ENCODE results near the gene ERMN.
"Not testable (repeated sequence)": the region's sequence is repeated elsewhere in the genome, so short reads cannot be mapped to it uniquely, and the experiment has no call there.

The ERMN gene

DNA sequence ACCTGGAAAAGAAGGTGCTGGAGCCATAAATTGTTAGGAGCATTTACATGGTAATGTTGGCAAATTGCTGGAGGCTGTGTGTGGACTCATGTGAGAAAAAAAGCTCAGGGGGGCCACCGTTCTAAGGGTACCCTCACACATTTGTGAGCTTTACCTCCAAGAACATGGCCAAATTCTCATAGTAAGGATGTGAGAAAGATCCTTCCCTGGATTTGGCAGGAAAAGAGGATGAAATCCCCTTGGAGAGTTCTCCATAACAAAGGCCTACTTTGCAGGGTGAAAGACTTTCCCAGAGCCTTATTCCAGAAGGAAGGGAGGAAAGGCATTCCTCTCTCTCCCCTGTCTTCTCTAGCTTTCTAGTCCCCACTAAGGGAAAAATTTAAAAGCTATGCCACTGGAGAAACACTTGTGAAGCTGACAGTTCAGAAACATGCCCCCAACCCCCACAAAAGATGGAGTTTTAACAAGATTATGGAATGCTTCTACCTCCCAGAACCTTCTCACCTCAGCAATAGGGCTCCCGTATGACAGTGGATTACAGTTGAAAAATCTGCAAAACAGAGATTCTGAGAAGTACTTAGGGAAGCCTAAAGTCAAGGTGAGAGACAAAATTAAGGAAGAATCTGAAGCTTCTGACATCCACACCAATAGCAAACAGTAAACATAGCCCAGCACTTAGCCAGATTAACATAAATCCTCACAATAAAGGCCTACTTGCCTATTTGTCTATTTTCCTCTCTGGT is 20.2 kb upstream of the ERMN start:
- H3K36me3 Mint-ChIP-seq (ENCODE audit: insufficient read depth): peaks cover 6% of the 10 kb centered on the region
- no peaks in the 10 kb centered on the region for H3K27me3 Mint-ChIP-seq
- ATAC-seq (replicated peaks; ENCODE audit: extremely low read depth, poor library complexity, severe bottlenecking) (no peak), DNase-seq (ENCODE audit: low spot score in 2 of 2) (no peak)
- peaks cover 33% of the 10 kb centered on the region for H3K9me3 Mint-ChIP-seq
- H3K27ac Mint-ChIP-seq (ENCODE audit: low read depth): no peak overlapping the region
- H3K4me1 Mint-ChIP-seq: peaks cover 25% of the 10 kb centered on the region
- no peak overlapping the region for H3K4me3 Mint-ChIP-seq

DNA sequence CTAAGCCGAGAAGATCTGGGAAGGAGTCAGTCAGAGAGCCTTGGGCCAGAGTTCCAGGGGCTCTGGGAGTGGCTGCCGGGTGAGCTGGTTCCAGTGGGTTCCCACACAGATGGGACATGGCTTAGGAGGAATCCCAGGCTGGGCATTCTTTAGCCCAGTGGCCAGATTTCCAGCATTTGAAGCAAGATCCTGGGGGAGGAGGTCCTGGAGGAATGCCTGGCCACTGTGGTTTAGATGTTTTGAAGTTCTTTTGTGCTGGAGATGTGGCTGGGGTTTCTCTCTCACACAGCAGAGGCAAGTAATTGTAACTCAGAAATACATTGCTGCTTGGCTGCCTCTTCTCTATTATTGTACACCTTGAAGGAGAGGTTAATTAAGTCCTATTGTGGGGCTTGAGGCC is 15.8 kb upstream of the ERMN start:
- not testable (repeated sequence) for H3K4me3 Mint-ChIP-seq; H3K27ac Mint-ChIP-seq (ENCODE audit: low read depth); ATAC-seq (replicated peaks; ENCODE audit: extremely low read depth, poor library complexity, severe bottlenecking); DNase-seq (ENCODE audit: low spot score in 2 of 2); H3K27me3 Mint-ChIP-seq; H3K36me3 Mint-ChIP-seq (ENCODE audit: insufficient read depth)
- H3K4me1 Mint-ChIP-seq: peaks cover 16% of the 10 kb centered on the region
- H3K9me3 Mint-ChIP-seq: peaks cover 33% of the 10 kb centered on the region

DNA sequence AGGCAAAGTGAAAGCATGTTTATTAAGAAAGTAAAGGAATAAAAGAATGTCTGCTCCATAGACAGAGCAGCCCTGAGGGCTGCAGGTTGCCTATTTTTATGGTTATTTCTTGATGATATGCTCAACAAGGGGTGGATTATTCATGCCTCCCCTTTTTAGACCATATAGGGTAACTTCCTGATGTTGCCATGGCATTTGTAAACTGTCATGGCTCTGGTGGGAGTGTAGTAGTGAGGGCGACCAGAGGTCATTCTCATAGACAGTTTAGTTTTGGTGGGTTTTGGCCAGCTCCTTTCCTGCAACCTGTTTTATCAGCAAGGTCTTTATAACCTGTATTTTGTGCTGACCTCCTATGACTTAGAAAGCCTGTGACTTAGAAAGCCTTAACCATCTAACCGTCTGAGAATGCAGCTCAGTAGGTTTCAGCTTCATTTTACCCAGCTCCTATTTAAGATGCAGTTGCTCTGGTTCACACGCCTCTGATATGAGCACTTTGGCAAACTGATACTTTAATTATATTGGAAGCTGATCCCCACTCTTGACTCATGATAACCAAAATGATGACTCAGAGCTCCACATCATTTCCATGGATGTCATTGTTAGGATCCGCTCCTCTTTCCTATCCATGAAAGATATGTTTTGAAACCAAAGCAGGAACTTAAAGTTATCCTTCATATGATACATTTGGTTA is 14.5 kb upstream of the ERMN start:
- Mint-ChIP-seq H3K4me1 (peaks cover 26% of the 10 kb centered on the region), H3K27me3 (no peaks in the 10 kb centered on the region), H3K36me3 (ENCODE audit: insufficient read depth) (peaks cover 8% of the 10 kb centered on the region), H3K27ac (ENCODE audit: low read depth) (no peak overlapping the region), H3K9me3 (peaks cover 29% of the 10 kb centered on the region), H3K4me3 (no peak overlapping the region)
- DNase-seq (ENCODE audit: low spot score in 2 of 2): no peak
- ATAC-seq (replicated peaks; ENCODE audit: extremely low read depth, poor library complexity, severe bottlenecking): no peak

DNA sequence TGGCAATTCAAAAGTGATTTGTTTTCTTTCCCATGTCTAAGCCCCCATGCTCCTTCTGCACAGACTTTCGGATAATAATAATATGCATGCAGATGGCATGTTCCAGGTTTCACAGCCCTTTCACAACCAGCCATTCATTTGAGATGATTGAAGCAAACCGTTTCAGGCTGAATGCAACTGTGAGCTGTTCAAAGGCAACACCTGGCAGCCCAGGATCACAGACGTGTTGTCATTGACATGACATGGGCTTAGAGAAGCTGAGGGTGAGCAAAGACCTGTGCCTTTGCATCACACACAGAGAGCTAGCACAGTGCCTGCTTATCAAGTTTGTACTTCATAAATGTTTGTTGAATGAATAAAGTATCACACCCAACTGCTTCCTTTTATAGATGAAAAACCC is 12.4 kb upstream of the ERMN start:
- Mint-ChIP-seq H3K9me3 (peaks cover 11% of the 10 kb centered on the region), H3K27ac (ENCODE audit: low read depth) (no peak overlapping the region), H3K36me3 (ENCODE audit: insufficient read depth) (peaks cover 8% of the 10 kb centered on the region), H3K4me1 (peaks cover 43% of the 10 kb centered on the region), H3K27me3 (no peaks in the 10 kb centered on the region), H3K4me3 (no peak overlapping the region)
- ATAC-seq (replicated peaks; ENCODE audit: extremely low read depth, poor library complexity, severe bottlenecking) (no peak), DNase-seq (ENCODE audit: low spot score in 2 of 2) (no peak)

DNA sequence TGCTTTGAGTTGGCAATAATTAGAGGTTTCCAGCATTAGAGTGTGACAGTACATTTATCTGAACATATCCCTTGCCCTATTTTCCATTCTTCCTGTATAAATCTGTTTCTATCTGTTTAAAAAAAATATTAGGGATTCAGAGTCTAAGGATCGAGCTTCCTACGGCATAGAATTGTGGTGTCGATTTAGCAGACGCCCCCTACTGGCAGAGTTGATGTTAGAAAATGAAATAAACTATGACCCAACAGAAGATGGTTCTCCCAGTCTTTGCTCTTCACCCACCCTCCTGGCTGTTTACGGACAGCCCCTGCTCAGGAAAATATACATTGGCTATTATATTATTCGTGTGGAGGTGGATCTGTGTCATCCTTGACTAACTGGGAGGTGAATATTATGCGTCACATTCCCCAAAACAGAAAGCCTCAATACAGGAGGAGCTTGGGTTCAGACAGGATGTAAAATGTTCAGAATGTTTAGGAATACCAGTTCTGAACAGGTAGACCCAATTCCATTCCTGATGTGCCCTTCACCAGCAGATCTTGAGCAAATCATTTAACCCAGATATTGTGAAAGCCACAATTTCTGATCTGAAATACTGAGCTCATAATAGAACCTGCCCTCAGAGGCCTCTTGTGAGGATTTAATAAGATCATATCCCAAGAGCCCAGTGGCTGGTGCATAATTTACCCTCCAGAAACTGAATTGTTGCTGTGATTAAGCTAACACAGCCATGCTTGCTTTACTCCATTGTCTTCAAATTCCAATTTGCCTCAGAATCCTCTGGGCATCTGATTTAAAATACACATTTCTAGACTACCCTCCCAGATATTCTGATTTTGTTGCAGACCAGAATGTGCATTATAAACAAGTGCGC is 10.8 kb upstream of the ERMN start:
- Mint-ChIP-seq H3K4me3 (peak overlapping the region; percentile 42), H3K27me3 (no peaks in the 10 kb centered on the region), H3K27ac (ENCODE audit: low read depth) (peak overlapping the region; percentile 22), H3K4me1 (peaks cover 47% of the 10 kb centered on the region), H3K36me3 (ENCODE audit: insufficient read depth) (peaks cover 4% of the 10 kb centered on the region), H3K9me3 (no peaks in the 10 kb centered on the region)
- DNase-seq (ENCODE audit: low spot score in 2 of 2): peak in 1 of 2 donors; percentile 15
- no peak for ATAC-seq (replicated peaks; ENCODE audit: extremely low read depth, poor library complexity, severe bottlenecking)

DNA sequence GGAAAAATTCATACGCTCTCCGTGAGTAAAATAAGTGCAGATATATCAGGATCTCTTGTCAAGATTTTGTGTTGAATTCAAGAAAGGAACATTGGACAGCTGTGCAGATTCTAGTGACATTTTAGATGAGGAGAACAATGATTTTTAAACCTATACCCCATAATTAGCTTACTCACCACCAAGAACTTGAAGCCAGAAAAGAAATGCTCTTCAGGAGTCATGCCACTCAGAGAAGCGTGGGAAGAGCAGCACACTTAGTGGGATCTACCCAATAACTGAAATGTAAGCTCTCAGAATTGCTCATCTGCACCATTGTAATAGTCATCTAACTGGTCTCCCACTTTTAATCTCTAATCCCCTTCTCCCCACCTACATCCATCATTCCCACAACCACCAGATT is 9.2 kb upstream of the ERMN start:
- Mint-ChIP-seq H3K4me1 (peaks cover 60% of the 10 kb centered on the region), H3K27ac (ENCODE audit: low read depth) (no peak overlapping the region), H3K4me3 (no peak overlapping the region), H3K27me3 (no peaks in the 10 kb centered on the region), H3K9me3 (no peaks in the 10 kb centered on the region), H3K36me3 (ENCODE audit: insufficient read depth) (peaks cover 4% of the 10 kb centered on the region)
- ATAC-seq (replicated peaks; ENCODE audit: extremely low read depth, poor library complexity, severe bottlenecking): no peak
- no peak for DNase-seq (ENCODE audit: low spot score in 2 of 2)

DNA sequence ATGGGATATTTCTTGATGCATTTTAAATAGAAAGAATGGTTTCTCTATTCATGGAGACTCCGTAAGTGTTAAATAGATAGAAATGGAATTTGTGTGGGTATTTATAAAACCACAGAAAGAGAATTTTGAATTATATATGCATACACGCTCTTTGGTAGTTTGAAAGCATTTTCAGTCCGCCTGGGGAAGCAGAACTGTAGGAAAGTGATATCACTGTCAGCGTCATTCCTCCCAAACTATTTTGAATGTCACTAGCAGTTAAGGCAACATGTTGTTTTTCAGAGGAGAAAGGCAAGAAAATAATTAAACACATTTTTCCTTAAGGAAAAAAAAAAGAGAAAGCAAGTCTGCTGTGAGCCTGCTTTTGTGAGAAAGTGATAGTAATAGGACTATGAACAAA is 8.7 kb upstream of the ERMN start:
- ATAC-seq (replicated peaks; ENCODE audit: extremely low read depth, poor library complexity, severe bottlenecking) (no peak), DNase-seq (ENCODE audit: low spot score in 2 of 2) (no peak)
- no peaks in the 10 kb centered on the region for H3K9me3 Mint-ChIP-seq
- H3K4me1 Mint-ChIP-seq: peaks cover 62% of the 10 kb centered on the region
- peaks cover 4% of the 10 kb centered on the region for H3K36me3 Mint-ChIP-seq (ENCODE audit: insufficient read depth)
- H3K27ac Mint-ChIP-seq (ENCODE audit: low read depth): no peak overlapping the region
- no peaks in the 10 kb centered on the region for H3K27me3 Mint-ChIP-seq
- H3K4me3 Mint-ChIP-seq: no peak overlapping the region

DNA sequence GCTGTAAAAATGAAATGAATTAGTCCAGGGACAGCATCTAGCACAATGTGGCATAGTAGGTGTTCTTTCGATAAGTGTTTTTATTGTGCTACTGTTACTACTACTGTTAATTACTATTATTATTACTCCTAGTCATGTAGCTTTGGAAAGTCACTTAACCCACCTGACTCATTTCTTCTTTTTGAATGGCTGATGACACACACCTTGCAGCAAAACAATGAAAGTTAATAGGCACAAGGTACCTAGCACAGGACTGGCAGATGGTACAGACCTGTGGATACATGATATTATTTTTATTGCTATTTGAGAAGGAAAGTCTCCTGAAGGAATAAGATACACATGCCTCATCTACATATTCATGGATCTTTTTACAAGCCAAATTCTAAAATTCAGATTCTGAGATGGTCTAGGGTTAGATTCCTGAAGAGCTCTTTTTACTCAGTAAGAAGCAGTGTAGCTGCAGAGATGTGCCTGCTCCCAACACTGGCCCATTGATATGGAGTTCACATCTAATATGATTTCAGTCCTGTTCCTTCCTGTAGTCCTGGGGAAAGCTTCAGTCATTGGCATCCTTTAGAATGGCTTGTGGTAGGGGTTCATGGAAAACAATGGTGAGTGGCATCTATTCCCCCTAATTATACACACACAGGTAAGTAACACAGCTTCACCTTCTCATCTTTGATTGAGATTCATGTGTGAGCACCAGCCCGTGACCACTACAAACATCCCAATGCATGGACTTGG is 7.9 kb upstream of the ERMN start:
- ATAC-seq (replicated peaks; ENCODE audit: extremely low read depth, poor library complexity, severe bottlenecking): no peak
- Mint-ChIP-seq H3K36me3 (ENCODE audit: insufficient read depth) (peaks cover 4% of the 10 kb centered on the region), H3K4me3 (no peak overlapping the region), H3K27ac (ENCODE audit: low read depth) (peak overlapping the region; percentile 91), H3K9me3 (no peaks in the 10 kb centered on the region), H3K27me3 (no peaks in the 10 kb centered on the region), H3K4me1 (peaks cover 66% of the 10 kb centered on the region)
- no peak for DNase-seq (ENCODE audit: low spot score in 2 of 2)

DNA sequence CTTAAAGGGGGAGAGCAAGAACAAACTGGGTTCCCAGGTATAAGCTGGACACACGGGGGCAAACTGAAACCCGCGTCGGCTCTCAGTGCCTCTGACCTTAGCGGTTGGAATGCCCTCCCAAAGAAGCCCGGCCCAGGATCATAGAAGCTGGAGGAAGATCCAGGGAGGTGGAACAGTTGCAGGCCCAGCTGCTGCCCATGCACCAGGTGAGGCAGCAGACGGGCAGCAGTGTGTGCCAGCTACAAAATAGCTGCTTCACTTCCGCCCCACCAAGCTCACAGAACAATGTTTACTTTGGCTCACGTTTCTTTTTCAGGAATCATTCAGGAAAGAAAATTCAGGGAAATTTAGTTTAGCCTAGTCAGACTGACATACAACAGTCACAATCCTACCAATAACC is 3.9 kb upstream of the ERMN start:
- DNase-seq (ENCODE audit: low spot score in 2 of 2) (no peak), ATAC-seq (replicated peaks; ENCODE audit: extremely low read depth, poor library complexity, severe bottlenecking) (no peak)
- Mint-ChIP-seq H3K4me3 (no peak overlapping the region), H3K9me3 (no peaks in the 10 kb centered on the region), H3K4me1 (peaks cover 55% of the 10 kb centered on the region), H3K27ac (ENCODE audit: low read depth) (no peak overlapping the region), H3K36me3 (ENCODE audit: insufficient read depth) (no peaks in the 10 kb centered on the region), H3K27me3 (no peaks in the 10 kb centered on the region)

DNA sequence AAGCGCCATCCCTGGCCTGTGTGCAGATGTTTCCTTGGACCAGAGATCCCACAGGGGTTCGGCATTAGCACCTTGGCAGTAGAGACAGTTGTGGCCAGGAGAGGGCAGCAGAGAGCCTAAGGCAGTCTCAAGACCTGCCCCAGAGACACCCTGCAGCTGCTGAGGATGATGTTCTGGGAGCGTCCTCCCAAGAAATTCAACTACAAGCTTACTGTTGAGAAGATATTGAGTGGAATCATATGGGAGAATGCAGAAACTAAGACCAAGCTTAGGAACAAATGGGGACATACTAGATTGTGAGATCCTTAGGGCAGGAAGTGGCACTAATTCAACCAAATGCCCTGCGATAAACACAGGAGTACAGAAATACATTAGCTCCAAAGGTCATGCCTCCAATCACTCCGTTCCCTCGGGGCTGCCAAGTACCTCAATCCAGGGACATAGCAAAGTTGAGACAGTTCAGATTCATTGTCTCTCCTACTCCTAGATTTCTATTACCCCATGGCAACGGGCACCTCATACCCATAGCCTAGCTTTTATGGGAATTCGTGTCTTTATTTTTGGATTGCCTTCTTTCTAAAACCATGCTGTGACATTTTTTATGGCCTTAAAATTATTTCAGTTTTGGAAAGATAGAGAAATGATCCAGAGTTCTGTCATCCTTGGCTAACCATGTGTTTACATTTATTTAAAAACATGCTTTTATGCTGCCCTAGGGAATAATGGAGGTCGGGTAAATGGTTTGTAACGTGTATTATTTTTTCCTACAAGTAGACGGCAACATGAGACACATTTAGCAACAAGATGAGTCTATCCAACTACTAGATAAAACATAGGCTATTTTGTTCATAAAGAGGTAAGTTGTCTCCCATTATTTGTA is 2.2 kb upstream of the ERMN start:
- Mint-ChIP-seq H3K4me1 (peaks cover 40% of the 10 kb centered on the region), H3K27me3 (no peaks in the 10 kb centered on the region), H3K4me3 (peak overlapping the region; percentile 12), H3K36me3 (ENCODE audit: insufficient read depth) (peaks cover 2% of the 10 kb centered on the region), H3K9me3 (no peaks in the 10 kb centered on the region), H3K27ac (ENCODE audit: low read depth) (no peak overlapping the region)
- DNase-seq (ENCODE audit: low spot score in 2 of 2) (peak; percentile 71 to 86), ATAC-seq (replicated peaks; ENCODE audit: extremely low read depth, poor library complexity, severe bottlenecking) (peak; percentile 71)

DNA sequence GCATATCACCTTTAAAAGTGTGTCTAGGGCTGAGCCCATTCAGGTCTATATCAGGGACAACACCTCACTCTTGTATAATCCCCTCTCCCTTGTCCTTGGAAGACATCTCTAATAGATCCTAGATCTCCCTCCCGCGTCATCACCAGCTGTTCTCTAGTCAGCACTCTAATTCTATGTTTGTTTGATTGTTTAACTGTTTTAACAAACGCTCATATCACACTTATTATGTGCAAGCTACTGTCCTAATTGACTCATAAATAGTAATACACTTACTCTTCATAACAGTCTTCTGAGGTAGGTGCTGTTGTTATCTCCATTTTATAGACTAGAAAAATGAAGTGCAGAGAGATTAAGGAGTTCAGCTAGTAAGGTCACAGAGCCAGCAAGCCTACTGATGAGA is 1.6 kb upstream of the ERMN start:
- H3K9me3 Mint-ChIP-seq: no peaks in the 10 kb centered on the region
- DNase-seq (ENCODE audit: low spot score in 2 of 2) (no peak), ATAC-seq (replicated peaks; ENCODE audit: extremely low read depth, poor library complexity, severe bottlenecking) (no peak)
- H3K36me3 Mint-ChIP-seq (ENCODE audit: insufficient read depth): peaks cover 2% of the 10 kb centered on the region
- peaks cover 33% of the 10 kb centered on the region for H3K4me1 Mint-ChIP-seq
- no peaks in the 10 kb centered on the region for H3K27me3 Mint-ChIP-seq
- H3K27ac Mint-ChIP-seq (ENCODE audit: low read depth): no peak overlapping the region
- no peak overlapping the region for H3K4me3 Mint-ChIP-seq

All from central memory CD8-positive, alpha-beta T cell (primary cell).